DOHH2 (cell line): ENCODE measurements around the gene BICRA.

Experiments used
- H3F3A ChIP-seq: fragments of 200-600 bp; sonication (generic), shearing (Covaris generic); 2 replicates; pipeline ENCODE4 v1.6.0; 2016; ENCODE audit warnings: antibody characterized with exemption, mild to moderate bottlenecking; ENCODE audit not compliant: control insufficient read depth, insufficient read depth
- H3K27ac ChIP-seq: fragments of 200-600 bp; sonication (generic); 2 replicates; pipeline ENCODE4 v1.5.1; 2014; ENCODE audit warnings: low read depth, mild to moderate bottlenecking, low read length, moderate library complexity
- H3K27me3 ChIP-seq: fragments of 200-600 bp; sonication (generic); 2 replicates; pipeline ENCODE4 v1.6.1; 2014; ENCODE audit warnings: mild to moderate bottlenecking, low read length, mixed read lengths; ENCODE audit not compliant: control insufficient read depth
- H3K36me3 ChIP-seq: fragments of 200-600 bp; sonication (generic); 2 replicates; pipeline ENCODE4 v1.6.1; 2014; ENCODE audit warnings: mild to moderate bottlenecking, low read length, moderate library complexity, mixed read lengths; ENCODE audit not compliant: control insufficient read depth
- H3K4me1 ChIP-seq: fragments of 200-600 bp; sonication (generic); 2 replicates; pipeline ENCODE4 v1.6.1; 2014; ENCODE audit warnings: mild to moderate bottlenecking, low read length, mixed read lengths; ENCODE audit not compliant: control insufficient read depth
- H3K4me2 ChIP-seq: fragments of 200-600 bp; sonication (generic); 2 replicates; pipeline ENCODE4 v1.6.0; 2014; ENCODE audit warnings: mild to moderate bottlenecking, low read length, moderate library complexity
- H3K4me3 ChIP-seq: fragments of 200-600 bp; sonication (generic); 2 replicates; pipeline ENCODE4 v1.5.1; 2014; ENCODE audit warnings: mild to moderate bottlenecking, low read length, mixed read lengths
- H3K79me2 ChIP-seq: fragments of 200-600 bp; sonication (generic); 2 replicates; pipeline ENCODE4 v1.6.1; 2014; ENCODE audit warnings: mild to moderate bottlenecking, low read length, mixed read lengths; ENCODE audit not compliant: control insufficient read depth
- H3K9me2 ChIP-seq: fragments of 200-600 bp; sonication (generic); replicated peaks from 2 replicates; pipeline ENCODE4 v1.6.1; 2014; ENCODE audit warnings: mild to moderate bottlenecking, low read length, mixed read lengths; ENCODE audit not compliant: control insufficient read depth
- H3K9me3 ChIP-seq: fragments of 200-600 bp; sonication (generic); 2 replicates; pipeline ENCODE4 v1.6.1; 2014; ENCODE audit warnings: antibody characterized with exemption, low read length, mixed read lengths; ENCODE audit not compliant: control insufficient read depth, insufficient read depth
- H4K20me1 ChIP-seq: fragments of 200-600 bp; sonication (generic); 2 replicates; pipeline ENCODE4 v1.6.0; 2014; ENCODE audit warnings: low read depth, mild to moderate bottlenecking, antibody characterized with exemption, low read length, moderate library complexity; ENCODE audit not compliant: control insufficient read depth, insufficient read depth
- EZH2phosphoT487 ChIP-seq: fragments of 200-600 bp; sonication (generic); IDR thresholded peaks from 2 replicates; pipeline ENCODE4 v1.6.1; 2017; ENCODE audit warnings: borderline replicate concordance, mild to moderate bottlenecking, antibody characterized with exemption, low read length, moderate library complexity, mixed read lengths
- TF ChIP-seq, protein P1 (sequence below): fragments of 200-600 bp; sonication (generic); IDR thresholded peaks from one replicate; pipeline ENCODE4 v1.5.1; 2014; ENCODE audit warnings: antibody characterized with exemption, mild to moderate bottlenecking, low read depth, low read length; ENCODE audit not compliant: poor library complexity, severe bottlenecking

Gene BICRA

DNA sequence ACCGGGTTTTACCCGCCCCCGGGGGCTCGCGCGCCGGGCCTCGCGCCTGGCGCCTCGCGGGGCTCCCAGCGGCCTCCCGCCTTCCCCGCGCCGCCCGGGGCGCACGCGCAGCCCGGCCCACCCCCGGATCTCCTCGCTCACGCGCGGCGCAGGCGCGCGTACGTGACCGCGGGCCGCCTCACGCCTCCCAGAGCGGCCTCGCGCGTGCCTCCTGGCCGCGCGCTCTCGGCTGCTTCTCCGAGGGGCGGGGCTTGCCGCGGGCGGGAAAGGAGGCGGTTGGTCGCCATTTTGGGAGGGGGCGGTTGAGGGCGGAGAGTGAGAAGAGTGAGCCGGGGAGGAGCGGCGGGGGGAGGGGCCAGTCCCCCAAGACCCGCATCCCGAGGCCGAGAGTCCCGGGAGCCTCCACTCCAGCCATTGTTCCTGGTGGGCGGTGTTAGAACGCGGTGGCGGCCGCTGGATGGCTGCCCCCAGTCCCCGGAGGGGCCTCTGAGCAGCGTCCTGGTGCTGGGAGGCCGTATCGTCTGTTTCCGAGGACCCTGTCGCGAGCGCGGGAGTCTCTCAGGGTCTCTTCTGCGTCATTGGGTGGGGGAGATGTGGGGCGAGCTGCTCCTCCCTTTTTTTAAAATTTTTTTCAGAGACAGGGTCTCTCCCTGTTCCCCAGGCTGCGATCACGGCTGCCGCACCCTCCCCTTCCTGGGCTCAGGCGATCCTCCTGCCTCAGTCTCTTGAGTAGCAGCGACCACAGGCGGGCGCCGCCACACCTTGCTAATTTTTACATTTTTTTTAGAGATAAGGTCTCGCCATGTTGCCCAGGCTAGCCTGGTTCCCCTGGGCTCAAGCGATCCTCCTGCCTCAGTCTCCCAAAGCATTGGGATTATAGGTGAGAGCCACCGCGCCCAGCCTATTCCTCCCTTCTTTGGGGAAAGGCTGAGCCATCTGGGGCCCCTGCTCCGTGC, 35.6 kb upstream of the BICRA start, which contains the start of gene ZNF541:
Gene ZNF541, minus strand, starts transcription at position 78 of the 956 bp plus-strand sequence. CDS start 17,292 bp downstream, outside the sequence.
- no peaks in the 10 kb centered on the region for H4K20me1 ChIP-seq

DNA sequence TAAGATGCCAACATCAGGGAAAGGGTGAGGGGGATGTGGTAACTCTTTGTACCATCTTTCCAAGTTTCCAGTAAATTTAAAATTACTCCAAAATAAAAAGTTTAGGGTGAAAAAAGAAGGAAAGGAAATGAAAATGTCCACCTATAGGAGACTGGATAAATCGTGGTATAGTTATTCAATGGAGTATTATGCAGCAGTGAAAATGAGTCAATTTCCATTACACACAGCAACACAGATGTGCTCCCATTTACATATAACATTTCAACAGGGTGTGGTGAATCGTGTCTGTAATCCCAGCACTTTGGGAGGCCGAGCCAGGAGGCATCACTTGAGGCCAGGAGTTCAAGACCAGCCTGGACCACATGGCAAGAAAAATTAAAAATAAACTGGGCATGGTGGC, 28.5 kb upstream of the BICRA start:
- no peaks in the 10 kb centered on the region for H3K27me3 ChIP-seq
- H3F3A ChIP-seq, result peaks cover 46% of the 10 kb centered on the region
- no peaks in the 10 kb centered on the region for H4K20me1 ChIP-seq
- H3K27ac ChIP-seq, result peak overlapping the region; percentile 73
- H3K4me3 ChIP-seq, result peak overlapping the region; percentile 55
- 0 out of 2 replicates have a peak, but pooled peaks cover 3% of the 10 kb centered on the region for H3K36me3 ChIP-seq
- peaks cover 5% of the 10 kb centered on the region; the same call in 1 of the 2 replicates for H3K9me3 ChIP-seq
- no peaks in the 10 kb centered on the region for H3K9me2 ChIP-seq
- peaks cover 72% of the 10 kb centered on the region for H3K4me1 ChIP-seq
- peaks cover 5% of the 10 kb centered on the region for H3K79me2 ChIP-seq
- peak overlapping the region; percentile 69 for H3K4me2 ChIP-seq
- TF ChIP-seq, protein P1, sequence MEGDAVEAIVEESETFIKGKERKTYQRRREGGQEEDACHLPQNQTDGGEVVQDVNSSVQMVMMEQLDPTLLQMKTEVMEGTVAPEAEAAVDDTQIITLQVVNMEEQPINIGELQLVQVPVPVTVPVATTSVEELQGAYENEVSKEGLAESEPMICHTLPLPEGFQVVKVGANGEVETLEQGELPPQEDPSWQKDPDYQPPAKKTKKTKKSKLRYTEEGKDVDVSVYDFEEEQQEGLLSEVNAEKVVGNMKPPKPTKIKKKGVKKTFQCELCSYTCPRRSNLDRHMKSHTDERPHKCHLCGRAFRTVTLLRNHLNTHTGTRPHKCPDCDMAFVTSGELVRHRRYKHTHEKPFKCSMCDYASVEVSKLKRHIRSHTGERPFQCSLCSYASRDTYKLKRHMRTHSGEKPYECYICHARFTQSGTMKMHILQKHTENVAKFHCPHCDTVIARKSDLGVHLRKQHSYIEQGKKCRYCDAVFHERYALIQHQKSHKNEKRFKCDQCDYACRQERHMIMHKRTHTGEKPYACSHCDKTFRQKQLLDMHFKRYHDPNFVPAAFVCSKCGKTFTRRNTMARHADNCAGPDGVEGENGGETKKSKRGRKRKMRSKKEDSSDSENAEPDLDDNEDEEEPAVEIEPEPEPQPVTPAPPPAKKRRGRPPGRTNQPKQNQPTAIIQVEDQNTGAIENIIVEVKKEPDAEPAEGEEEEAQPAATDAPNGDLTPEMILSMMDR, result no peak
- TF ChIP-seq EZH2phosphoT487, result no peak

More for the DNA sequence above, 35.6 kb upstream of the BICRA start, which contains the start of gene ZNF541:
- Histone ChIP-seq H3K4me2 (no peak within 1 kb of the TSS), H3K4me1 (peaks cover 46% of the 10 kb centered on the region), H3K4me3 (no peak within 1 kb of the TSS), H3K27me3 (no peaks in the 10 kb centered on the region), H3K27ac (no peak within 1 kb of the TSS), H3F3A (peaks cover 30% of the 10 kb centered on the region), H3K9me3 (no peaks in the 10 kb centered on the region), H3K79me2 (no peaks in the 10 kb centered on the region), H3K36me3 (no peaks in the 10 kb centered on the region), H3K9me2 (no peaks in the 10 kb centered on the region)
- TF ChIP-seq, protein P1, result no peak
- no peak for TF ChIP-seq EZH2phosphoT487

DNA sequence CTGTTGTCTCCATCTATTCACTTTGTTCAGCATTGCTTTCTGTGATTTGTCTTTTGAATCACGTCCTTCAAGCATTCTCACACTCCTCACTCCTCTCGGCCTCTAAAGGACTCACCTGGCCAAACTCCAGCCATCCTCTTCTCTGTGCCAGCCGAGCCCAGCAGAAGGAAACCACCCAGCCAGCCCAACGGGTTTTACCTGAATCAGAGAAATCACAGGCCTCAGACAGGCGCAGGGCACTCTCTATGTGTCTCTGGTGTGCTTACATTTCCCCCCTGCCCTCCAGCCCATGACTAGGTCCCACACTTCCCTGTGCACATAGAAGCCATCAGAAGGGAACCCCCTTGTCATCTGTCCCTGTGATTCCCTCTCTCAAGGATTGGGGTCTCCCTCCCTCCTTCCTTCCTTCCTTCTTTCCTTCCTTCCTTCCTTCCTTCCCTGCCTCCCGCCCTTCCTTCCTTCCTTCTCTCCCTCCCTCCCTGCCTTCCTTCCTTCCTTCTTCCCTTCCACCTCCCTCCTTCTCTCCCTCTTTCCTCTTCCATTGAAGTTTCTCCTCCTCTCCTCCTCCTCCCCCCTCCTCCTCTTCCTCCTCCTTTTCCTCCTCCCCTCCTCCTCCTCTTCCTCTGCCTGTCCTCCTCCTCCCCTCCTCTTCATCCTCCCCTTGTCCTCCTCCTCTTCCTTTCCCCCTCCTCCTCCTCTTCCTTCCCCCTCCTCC, 27.2 kb upstream of the BICRA start:
- peaks cover 39% of the 10 kb centered on the region for H3F3A ChIP-seq
- H3K36me3 ChIP-seq, result 0 out of 2 replicates have a peak, but pooled peaks cover 3% of the 10 kb centered on the region
- H4K20me1 ChIP-seq, result no peaks in the 10 kb centered on the region
- H3K4me1 ChIP-seq, result peaks cover 58% of the 10 kb centered on the region
- no peaks in the 10 kb centered on the region for H3K9me2 ChIP-seq
- H3K4me3 ChIP-seq, result peak overlapping the region; percentile 55
- no peaks in the 10 kb centered on the region for H3K27me3 ChIP-seq
- peaks cover 10% of the 10 kb centered on the region; the same call in 1 of the 2 replicates for H3K9me3 ChIP-seq
- H3K27ac ChIP-seq, result peak overlapping the region; percentile 73
- peak overlapping the region; percentile 69 for H3K4me2 ChIP-seq
- H3K79me2 ChIP-seq, result peaks cover 5% of the 10 kb centered on the region
- TF ChIP-seq, protein P1, result no peak
- TF ChIP-seq EZH2phosphoT487, result no peak
